Omental fat pad (tissue), 4 donors: Measurements from ENCODE around the gene TIMM22. TPM values are rescaled to one million over a fixed set of nuclear protein-coding genes. Genes with fewer than 3 reads are reported as not detected.

Experiments
- ATAC-seq: fragments of 150-250 bp; one replicate; pipeline ENCODE4 v1.9.1; 2016; ENCODE audit warnings: mild to moderate bottlenecking, moderate library complexity; ENCODE audit not compliant: low FRiP score
- DNase-seq: peaks from one replicate; pipeline ENCODE4 v3.0.0-alpha.2; 2019; ENCODE audit warnings: low spot score
- CTCF ChIP-seq, 3 donors: fragments of 450-650 bp; IDR thresholded peaks; one replicate each; pipeline ENCODE4 v1.5.1; 2016 to 2017; ENCODE audit warnings: antibody characterized with exemption in 3 of 3, mild to moderate bottlenecking in 3 of 3, moderate library complexity in 2 of 3
- total RNA-seq, 4 donors: library from RNA; depleted of rRNA; stranded (reverse); fragments of >200 nt; gene quantifications; one replicate each; pipeline ENCODE4 v1.1.0, GENCODE V29; 2016

TIMM22 gene
- total RNA-seq, 4 donors from 2014 or later = 10.9 to 18.3 (median 13.4) TPM

- TF ChIP-seq CTCF (IDR thresholded peaks at IDR 0.05) = no peak
- ATAC-seq = no peak
- DNase-seq = no peak
Measured at GRCh38 chr17:954431-955164, 42.3 kb upstream of the TIMM22 start.

GRCh38 chr17:956905-957304 lies 40.0 kb upstream of the TIMM22 start:
- TF ChIP-seq CTCF (IDR thresholded peaks at IDR 0.05) = no peak
- ATAC-seq = no peak
- no peak for DNase-seq

GRCh38 chr17:957856-958421 lies 39.0 kb upstream of the TIMM22 start:
- ATAC-seq (no peak), DNase-seq (no peak)
- no peak for TF ChIP-seq CTCF (IDR thresholded peaks at IDR 0.05)

- ATAC-seq = no peak
- no peak for DNase-seq
- no peak for TF ChIP-seq CTCF (IDR thresholded peaks at IDR 0.05)
Measured at GRCh38 chr17:958712-959451, 38.0 kb upstream of the TIMM22 start.

GRCh38 chr17:962166-962565 lies 34.8 kb upstream of the TIMM22 start:
- ATAC-seq (no peak), DNase-seq (no peak)
- no peak for TF ChIP-seq CTCF (IDR thresholded peaks at IDR 0.05)

DNA sequence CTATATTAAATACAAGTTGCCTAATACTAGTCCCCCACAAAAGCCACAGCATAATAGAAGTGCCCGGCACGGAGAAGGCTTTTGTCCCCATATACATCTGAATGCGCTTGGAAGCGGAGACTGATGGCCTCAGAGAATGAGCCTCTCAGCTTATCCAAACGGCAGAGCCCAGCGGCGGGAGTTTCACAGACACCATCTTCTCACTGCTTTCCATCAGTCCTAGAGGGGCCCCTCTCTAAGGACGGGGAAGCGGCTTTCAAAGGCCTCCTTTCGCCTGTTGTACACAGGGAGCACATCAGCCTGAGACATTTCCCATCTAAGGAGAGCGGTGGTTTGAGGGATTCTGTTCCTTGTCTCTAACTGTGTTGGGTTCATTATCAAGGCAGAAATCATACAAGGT lies 34.3 kb upstream of the TIMM22 start:
- DNase-seq = no peak
- ATAC-seq = no peak
- no peak for TF ChIP-seq CTCF (IDR thresholded peaks at IDR 0.05)
